HG03520 (cell line): ENCODE data around the gene SCAMP1.
A peak's percentile ranks its signal among the peaks of the same experiment; 100 is the strongest.
"Not testable (repeated sequence)": the region's sequence is repeated elsewhere in the genome, so short reads cannot be mapped to it uniquely, and the experiment has no call there.

ENCODE experiments used
- ATAC-seq: cut with Tn5 transposase; IDR thresholded peaks from one replicate; pipeline ENCODE4 v1.9.1; 2021; ENCODE audit warnings: mild to moderate bottlenecking, moderate library complexity; ENCODE audit not compliant: unreplicated experiment

The SCAMP1 gene

DNA sequence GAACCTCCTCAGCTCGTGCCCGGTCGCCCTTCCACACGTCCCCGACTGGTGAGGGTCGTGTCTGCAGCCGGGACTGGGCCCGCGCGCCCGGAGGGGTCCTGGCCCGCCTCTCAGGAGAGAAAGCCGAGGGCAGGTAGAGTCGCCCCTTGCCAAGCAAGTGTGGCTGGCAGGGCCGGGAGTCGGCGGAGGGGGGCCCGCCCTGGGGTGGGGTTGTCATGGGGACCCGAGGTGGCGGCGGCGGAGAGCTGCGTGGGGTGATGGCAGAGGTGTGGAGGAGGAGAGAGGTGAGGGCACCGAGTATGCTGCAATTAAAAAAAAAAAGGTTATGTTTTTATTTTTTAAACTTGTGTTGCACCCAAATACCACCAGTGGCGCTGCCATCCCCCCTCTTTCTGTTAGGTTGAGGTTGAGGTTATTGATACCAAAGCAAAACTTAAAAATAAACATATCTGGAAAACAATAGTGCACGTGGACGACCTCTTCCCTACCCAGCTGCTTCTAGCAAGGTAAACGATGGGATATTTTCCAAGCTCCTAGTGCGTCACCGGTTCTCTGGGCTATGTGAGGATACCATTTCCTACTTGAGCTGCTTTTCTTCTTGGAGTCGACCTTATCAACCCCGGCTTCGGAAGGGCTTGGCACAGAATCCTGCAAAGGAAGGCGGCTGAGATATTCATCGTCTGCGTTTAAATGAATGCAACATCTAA is 660 bp downstream of the SCAMP1 start:
- ATAC-seq, result peak; percentile 28

DNA sequence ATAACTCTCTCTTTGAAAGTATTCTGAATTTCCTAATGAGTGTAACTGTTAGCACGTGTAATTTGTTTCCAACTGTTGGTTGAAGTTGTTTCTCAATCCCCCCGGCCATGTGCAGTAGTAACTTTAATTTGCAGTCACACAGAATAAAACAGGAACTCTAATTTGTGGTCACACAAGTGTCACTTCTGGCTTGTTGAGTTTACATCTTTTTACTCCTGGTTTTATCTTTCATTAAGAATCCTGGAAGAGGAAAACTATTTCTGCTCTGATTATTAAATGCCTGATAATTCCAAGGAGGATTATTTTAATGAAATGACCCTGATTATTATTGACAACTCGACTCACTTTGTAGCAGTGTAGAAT is 1.2 kb downstream of the SCAMP1 start:
- ATAC-seq, result no peak

DNA sequence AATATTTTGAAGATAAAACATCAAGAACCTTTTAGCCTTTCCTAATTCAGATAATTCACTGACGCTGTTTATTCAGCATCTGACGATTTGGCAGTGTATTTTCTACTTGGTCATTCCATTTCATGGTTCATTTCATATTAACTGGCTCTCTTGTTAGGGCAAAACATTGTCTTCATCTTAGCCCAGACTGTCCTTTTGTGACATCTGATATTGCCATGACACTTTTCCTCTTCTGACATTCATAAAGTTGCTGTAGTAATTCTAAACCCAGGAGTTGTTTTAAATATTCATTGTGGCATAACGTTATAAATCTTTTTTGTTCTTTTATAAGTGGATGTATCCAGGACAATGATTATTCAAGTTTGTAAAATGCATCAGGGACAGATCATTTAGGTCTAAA is 1.8 kb downstream of the SCAMP1 start:
- ATAC-seq, result no peak

DNA sequence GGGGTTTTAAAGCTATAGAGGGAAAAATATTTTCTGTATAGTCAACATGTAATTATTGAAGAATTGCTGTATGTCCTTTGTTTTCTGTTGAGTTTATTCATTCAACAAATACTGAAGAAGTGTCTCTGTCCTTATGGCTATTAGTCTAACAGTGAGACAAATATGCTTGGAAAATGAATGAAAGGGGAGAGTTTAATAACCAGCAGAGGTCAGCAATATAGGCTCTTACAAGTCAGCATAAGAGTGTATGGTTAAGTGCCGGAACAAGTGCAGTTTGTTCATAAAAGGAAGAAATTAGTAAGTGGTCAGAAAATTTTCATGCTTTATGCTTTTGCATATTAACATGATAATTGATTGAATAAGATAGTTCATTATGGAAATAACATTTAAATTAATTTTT is 3.6 kb downstream of the SCAMP1 start:
- no peak for ATAC-seq

DNA sequence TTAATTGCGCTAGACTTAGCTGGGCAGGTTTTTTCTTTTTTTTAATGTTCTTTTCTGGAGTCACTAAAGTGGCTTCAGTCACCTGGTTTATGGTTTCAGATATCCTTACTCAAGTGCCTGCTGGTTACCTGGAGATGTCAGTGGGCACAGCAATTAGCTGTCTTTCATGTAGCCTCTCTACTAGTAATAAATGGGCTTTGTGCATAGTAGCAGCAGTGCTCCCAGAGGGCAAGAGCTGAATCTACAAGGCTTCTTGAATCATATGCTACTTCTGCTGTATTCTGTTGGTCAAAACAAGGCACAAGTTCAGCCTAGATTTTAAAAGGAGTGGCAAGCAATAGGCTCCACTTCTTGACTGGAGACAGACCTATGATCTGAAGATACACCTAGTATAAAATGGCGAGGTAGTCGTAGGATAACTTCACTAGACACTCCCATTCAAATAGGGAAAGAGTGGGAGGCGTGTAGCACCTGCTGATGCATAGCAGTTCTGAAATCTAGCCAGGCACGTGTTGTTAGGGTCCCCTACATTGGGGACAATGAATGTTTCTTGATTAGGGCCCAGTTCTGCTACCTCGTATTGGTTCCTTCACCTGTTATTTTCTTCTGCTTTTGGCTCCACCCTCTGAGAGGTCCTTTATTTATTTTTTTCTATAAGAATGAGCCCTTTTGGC is 7.0 kb downstream of the SCAMP1 start:
- no peak for ATAC-seq

DNA sequence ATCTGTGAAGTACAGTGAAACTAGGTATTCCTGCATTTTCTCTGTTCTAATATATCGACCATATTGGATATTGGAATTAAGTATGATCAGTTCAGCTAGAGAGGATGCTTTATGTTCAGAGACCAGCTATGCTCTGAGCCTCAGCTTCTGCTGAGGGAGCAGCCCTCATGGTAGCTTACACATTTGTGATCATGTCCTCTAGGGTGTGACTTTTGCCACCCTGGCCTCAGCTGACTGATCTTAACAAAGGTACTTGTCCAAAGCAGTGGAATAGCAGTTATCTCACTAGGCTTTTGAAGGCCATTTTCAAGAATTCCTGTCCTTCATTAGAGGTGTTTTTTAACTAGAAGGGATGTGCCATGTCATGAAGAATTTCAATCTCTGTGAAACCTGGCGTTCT is 9.3 kb downstream of the SCAMP1 start:
- ATAC-seq, result no peak

DNA sequence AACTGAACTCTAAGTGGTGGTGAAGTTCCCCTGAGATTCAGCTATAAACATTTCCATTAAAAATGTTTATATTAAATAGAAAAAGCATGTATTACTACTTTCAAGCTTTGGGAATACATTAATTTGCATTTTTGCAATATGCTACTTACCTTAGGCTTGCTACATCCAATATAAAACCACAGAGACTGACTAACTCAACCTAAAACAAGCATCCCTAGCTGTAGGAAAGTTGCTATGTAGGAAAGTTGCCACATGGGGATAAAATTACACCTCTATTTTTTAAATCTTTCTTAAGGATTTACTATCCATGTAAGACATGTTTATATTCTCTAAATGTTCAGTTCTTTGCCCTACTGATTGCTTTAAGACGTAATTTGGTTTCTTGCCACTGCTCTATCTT is 12.8 kb downstream of the SCAMP1 start:
- ATAC-seq, result no peak

DNA sequence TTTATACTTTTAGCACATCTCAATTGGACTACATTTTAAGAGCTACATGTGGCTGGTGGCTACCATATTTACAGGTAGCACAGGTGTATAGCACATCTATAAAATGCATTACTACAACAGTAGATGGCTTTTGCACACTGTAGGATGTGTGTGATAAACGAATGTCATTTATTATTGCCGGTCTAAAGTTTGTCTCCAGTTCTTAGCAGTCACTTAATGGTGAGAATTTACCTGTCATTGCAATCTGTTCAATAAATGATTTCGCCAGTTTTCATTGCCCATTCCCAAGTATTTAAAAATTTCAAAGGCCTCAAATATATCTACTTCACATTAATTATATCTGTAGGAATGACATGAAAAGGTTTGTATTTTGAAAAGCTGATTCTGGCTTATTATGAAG is 15.9 kb downstream of the SCAMP1 start:
- no peak for ATAC-seq

DNA sequence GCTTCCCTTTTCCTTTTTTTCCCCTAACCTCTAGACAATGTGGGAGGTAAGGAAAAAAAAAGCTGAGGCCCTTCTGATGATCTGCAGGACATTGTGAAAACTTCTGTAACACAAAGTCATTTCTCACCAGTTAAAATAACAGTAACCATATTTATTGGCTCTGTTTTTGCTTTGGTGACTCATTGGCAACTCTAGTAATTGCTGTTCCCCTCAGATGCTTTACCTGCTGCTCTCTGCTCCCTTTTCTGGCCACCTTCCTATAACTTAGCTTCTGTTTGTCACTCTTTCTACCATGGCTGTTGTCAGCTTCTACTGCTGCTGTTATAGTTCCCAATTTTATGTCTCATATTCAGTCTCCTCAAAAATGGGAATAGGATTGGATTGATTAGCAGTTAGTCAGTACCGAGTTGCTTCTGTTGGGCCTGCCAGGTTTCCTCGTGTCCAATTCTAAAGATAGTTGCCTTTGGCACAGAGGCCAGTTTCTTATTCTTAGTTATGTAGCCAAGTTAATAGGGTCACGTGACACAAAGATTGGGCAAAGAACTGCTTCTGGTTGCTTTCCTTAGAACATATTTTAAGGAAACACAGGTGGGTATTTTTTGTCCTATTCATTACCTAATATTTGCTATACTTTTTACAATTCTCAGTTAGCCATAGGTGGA is 16.8 kb downstream of the SCAMP1 start:
- no peak for ATAC-seq

DNA sequence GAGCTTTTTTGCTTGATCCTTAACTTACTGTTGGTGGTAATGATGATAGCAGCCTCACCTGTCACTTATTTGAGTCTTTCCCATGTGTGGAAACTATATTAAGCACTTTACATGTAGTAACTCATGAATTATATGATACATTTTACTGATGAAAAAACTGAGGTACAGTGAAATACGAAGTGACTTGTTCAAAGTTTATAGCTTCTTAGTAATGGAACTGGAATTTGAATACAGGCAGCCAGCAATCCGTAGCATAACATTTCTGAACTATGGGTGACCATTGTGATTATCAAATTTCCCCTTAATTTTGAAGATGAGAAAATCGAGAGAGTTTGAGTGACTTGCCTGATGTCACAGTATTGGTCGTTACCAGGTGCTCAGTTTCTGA is 17.3 kb downstream of the SCAMP1 start:
- ATAC-seq, result no peak

DNA sequence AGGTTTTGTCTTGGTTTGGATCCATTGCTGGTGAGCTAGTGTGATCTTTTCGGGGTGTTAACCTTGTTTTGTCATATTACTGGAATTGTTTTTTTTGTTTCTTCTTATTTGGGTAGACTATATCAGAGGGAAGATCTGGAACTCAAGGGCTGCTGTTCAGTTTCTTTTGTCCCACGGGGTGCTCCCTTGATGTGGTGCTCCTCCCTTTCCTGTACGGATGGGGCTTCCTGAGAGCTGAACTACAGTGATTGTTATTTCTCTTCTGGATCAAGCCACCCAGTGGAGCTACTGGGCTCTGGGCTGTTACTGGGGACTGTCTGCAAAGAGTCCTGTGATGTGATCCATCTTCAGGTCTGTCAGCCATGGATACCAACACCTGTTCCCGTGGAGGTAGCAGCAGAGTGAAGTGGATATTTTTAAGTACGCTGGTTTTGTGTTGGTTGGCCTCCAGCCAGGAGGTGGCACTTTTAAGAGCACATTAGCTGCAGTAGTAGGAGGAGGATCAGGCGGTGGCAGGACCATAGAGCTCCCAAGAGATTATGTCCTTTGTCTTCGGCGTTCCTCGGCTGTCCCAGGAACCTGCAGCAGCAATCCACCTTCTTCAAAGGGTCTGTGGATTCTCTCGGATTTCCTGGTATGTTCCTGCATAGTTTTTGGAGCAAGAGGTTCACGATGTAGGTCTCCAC is 27.2 kb downstream of the SCAMP1 start:
- no peak for ATAC-seq

DNA sequence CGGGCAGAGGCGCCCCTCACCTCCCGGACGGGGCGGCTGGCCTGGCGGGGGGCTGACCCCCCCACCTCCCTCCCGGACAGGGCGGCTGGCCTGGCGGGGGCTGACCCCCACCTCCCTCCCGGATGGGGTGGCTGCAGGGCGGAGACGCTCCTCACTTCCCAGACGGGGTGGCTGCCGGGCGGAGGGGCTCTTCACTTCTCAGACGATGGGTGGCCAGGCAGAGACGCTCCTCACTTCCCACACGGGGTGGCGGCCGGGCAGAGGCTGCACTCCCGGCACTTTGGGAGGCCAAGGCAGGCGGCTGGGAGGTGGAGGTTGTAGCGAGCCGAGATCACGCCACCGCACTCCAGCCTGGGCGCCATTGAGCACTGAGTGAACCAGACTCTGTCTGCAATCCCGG is 30.9 kb downstream of the SCAMP1 start:
- not testable (repeated sequence) for ATAC-seq

DNA sequence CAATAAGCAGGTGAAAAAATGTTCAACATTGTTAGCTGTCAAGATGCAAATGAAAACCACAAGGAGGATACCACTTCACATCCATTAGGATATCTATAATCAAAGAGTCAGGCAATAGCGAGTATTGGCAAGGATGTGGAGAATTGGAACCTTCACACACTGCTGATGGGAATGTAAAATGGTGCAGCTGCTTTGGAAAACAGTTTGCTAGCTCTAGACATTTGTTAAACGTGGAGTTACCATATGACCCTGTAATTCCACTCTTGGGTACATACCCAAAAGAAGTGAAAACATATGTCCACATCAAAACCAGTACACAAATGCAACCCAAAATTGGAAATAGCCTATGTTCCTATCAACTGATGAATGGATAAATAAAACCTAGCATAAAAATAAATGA is 37.4 kb downstream of the SCAMP1 start:
- ATAC-seq, result no peak

DNA sequence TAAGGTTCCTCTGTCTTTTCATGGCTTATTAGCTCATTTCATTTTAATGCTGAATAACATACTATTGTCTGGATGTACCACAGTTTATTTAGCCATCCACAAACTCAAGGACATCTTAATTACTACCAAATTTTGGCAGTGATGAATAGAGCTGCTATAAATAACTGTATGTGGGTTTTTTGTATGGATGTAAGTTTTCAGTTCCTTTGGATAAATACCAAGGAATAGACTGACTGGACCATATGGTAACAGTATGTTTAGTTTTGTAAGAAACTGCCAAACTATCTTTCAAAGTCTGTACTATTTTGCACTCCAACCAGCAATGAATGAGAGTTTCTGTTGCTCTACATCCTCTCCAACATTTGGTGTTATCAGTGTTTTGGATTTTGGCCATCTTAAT is 38.7 kb downstream of the SCAMP1 start:
- no peak for ATAC-seq

DNA sequence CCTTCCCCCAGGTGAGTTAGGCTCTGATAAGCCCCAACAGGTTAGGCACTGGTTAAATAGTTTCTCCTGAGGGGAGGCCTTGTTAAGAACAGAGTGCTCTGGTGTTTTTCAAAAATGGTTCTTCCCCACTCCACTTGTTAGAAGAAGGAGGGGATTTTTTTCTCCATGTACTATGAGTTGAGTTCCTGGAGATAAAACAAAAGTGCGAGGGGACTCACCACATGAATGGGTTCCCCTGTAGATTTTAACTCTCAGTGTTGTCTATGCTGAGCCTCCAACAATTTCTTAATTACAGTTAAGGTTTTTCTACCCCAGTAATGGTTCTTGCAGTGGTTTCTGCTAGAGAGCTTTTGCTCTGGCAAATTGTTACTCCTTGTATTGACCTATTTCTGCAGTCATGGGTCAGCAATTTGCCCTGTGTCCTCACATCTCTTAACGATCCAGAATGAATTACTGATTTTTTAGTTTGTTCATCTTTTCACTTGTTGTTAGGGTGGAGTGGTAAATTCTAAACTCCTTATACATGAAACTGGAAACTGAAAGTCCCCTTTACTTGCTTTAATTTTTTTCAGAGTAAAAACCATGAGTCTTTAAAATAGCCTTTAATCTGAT is 44.4 kb downstream of the SCAMP1 start:
- no peak for ATAC-seq

DNA sequence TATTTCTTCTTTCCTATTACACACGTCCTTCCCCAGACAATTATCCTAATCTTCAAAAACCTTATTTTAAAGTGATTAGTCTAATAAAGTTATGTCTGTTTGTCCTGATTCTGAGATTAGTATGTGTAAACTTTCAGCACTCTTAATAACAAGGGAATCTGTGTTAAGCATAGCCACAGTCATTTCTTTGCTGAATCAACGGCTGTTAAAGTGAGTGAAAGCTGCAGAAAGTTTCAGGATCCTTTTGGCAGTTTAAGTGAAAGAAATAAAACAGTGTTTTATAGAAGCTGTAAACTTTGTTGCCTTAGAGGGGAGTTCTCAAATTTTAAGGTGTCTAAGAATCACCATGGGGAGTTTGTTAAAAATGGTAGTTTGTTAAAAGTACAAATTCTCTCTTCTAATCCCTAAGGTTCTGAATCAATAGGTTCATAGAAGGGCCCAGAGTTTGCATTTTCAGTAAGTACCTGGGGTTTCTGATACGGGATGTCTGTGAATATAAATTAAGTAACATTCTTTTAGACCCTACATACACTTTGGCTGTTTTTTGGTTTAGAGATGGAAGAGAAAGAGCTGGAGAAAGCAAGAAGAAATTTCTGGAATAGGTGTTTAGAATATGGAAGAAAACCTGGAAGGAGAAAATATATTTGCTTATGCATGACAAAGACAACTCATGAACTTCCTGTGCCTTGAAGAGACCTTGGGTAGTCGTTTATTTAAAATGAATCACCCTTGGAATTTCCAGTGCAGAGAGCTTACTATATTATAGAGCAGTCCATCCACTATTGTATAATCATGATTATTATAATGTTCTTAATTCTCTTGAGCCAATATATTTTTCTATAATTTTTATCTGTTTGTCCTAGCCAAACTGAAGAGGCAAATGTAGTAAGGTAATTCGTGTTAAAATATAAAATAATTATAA is 45.7 kb downstream of the SCAMP1 start:
- no peak for ATAC-seq

DNA sequence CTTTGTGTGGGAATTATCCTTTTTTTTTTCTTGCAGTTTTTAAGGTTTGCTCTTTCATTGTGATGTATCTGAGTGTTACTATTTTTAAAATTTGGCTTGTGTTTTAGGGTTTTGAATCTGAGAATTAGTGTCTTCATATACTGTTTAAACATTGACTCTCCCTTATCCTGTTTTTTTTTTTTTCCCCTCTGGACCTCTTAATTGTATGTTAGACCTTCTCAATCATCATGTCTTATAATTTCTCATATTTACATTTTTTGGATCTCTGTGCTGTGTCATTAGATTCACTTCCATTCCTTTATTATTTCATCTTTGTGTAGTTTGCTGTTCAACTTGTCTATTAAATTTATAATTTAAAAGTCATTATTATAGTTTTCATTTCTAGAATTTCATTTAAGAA is 47.0 kb downstream of the SCAMP1 start:
- no peak for ATAC-seq

DNA sequence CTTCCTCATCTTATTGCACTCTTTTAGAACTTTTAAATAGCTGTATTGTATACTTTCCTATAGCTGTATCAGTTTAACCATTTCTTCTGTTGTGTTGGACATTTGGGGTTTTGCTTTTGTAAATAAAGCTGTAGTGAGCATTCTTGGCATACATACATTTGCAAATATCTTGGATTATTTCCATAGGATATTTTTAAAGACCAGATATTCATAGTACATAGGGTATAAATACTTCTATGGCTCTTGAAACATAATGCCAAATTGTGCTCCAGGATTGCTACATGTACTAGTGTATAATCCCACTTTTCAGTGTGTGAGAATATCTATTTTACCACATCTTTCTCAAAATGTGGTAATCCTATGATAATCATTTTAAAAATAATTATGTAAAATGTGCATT is 51.2 kb downstream of the SCAMP1 start:
- ATAC-seq, result no peak

DNA sequence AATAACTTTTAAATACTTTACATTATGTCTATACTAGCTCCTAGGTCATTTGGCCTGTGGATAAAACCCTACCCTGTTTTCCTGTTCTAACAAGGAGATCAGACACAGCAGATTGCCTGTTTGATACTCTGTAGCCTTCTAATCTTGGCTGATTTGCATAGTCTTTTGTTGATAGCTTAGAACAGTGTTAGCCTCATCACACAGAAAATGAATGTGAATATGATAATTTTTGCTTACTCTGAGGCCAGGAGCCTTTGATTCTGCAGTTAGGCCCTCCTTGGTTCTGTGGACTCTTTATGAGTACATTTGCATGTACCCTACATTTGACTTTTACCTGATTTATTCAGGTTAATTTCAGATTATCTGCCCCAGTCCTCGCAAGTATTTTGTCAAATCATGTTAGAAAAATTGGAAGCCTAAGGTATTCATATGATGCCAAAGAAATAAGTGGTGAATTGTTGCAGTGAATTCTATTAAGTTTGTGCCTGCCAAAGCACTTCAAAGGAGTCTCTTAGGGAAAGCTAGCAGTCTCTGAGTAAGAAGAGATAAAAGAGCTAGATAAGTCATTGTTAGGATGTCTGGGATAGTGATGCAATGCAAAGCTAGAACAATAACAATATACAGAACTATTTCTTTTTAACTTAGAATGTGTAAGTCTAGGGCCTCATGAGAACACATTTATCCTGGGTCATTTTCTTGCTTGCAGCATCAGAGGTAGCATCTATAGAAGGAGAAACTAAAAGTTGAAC is 56.4 kb downstream of the SCAMP1 start:
- no peak for ATAC-seq

DNA sequence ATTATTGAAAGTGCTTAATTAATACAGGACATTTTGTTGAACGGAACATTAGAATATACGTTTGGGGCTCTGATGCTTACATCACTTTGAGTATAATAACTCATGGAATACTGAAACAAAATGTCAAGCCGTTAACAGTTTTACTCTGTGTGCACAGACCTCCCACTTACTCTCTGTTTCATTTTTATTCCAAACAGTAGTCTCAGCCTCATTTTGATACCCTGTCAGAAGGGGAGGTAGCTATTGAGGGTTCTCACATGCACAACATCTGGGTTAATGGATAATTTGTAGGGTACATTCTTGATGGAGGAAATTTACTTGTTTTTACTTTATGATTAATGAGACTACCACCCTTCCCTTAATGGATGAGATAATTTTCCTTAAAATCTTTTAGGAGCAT is 59.0 kb downstream of the SCAMP1 start:
- ATAC-seq, result no peak
